Activated CD8-positive, alpha-beta memory T cell treated with anti-CD3 and anti-CD28 coated beads for 4 hours (primary cell): ENCODE measurements around the gene ATG2A.
A peak's percentile ranks its signal among the peaks of the same experiment; 100 is the strongest.

Experiments
- DNase-seq, 2 donors: peaks; one replicate each; pipeline ENCODE4 v3.0.0-alpha.2; 2020; ENCODE audit warnings: low read depth in 2 of 2

The ATG2A gene

GRCh38 chr11:64902102-64902900 lies 14.7 kb downstream of the ATG2A start:
- DNase-seq = no peak

- DNase-seq = no peak
Measured at GRCh38 chr11:64900774-64901173, 16.2 kb downstream of the ATG2A start.

GRCh38 chr11:64900263-64900678 lies 16.7 kb downstream of the ATG2A start:
- DNase-seq = peak in 1 of 2 donors; percentile 58

GRCh38 chr11:64898541-64898940 lies 18.5 kb downstream of the ATG2A start:
- no peak for DNase-seq

GRCh38 chr11:64898076-64898445 lies 18.9 kb downstream of the ATG2A start:
- no peak for DNase-seq

- no peak for DNase-seq
Measured at GRCh38 chr11:64897381-64898075, 19.5 kb downstream of the ATG2A start.

GRCh38 chr11:64896448-64897022 lies 20.5 kb downstream of the ATG2A start:
- no peak for DNase-seq

- DNase-seq = no peak
Measured at GRCh38 chr11:64894812-64895452, 22.1 kb downstream of the ATG2A start.

GRCh38 chr11:64894070-64894811 lies 22.8 kb downstream of the ATG2A start:
- peak; percentile 80 to 87 for DNase-seq

GRCh38 chr11:64893194-64894069 lies 23.6 kb downstream of the ATG2A start:
- DNase-seq = no peak

GRCh38 chr11:64892838-64893193 lies 24.2 kb downstream of the ATG2A start:
- no peak for DNase-seq

- DNase-seq = no peak
Measured at GRCh38 chr11:64892411-64892831, 24.6 kb downstream of the ATG2A start.

GRCh38 chr11:64891880-64892279 lies 25.1 kb downstream of the ATG2A start:
- DNase-seq = no peak

- DNase-seq = no peak
Measured at GRCh38 chr11:64891215-64891848, 25.7 kb downstream of the ATG2A start.

GRCh38 chr11:64890522-64890939 lies 26.5 kb downstream of the ATG2A start:
- DNase-seq = no peak

- DNase-seq = no peak
Measured at GRCh38 chr11:64888729-64889511, 28.1 kb downstream of the ATG2A start.

- DNase-seq = no peak
Measured at GRCh38 chr11:64888406-64888728, 28.6 kb downstream of the ATG2A start.

- DNase-seq = peak; percentile 63 to 74
Measured at GRCh38 chr11:64887757-64888405, 29.1 kb downstream of the ATG2A start.

GRCh38 chr11:64887234-64887756 lies 29.7 kb downstream of the ATG2A start:
- DNase-seq = no peak
